Esophagus squamous epithelium (tissue), 5 donors: Measurements from ENCODE around the gene ESYT1. TPM values are rescaled to one million over a fixed set of nuclear protein-coding genes. Genes with fewer than 3 reads are reported as not detected.

ENCODE experiments used
- DNase-seq: peaks from one replicate; lab custom pipeline; 2025; lab: John Stamatoyannopoulos, UW
- H3K27ac ChIP-seq, 4 donors: fragments of 200-600 bp; sonication (generic); one replicate each; pipeline ENCODE4 v1.5.1; 2016 to 2019; ENCODE audit warnings: mild to moderate bottlenecking in 1 of 4
- H3K27me3 ChIP-seq, 4 donors: fragments of 200-600 bp; sonication (generic); 1 replicate in 3 of 4; 2 replicates in 1 of 4; pipeline versions ENCODE4 v1.5.1 to v1.6.0; 2017 to 2021; ENCODE audit warnings: antibody characterized with exemption in 1 of 4
- H3K36me3 ChIP-seq, 3 donors: fragments of 200-600 bp; sonication (generic); one replicate each; pipeline ENCODE4 v1.5.1; 2016 to 2019
- H3K4me1 ChIP-seq, 3 donors: fragments of 200-600 bp; sonication (generic); one replicate each; pipeline ENCODE4 v1.5.1; 2017 to 2019
- H3K4me3 ChIP-seq, 4 donors: fragments of 200-600 bp; sonication (generic); 1 replicate in 3 of 4; 2 replicates in 1 of 4; pipeline ENCODE4 v1.5.1; 2016 to 2019; ENCODE audit warnings: mild to moderate bottlenecking in 2 of 4, moderate library complexity in 1 of 4
- H3K9me3 ChIP-seq, 3 donors: fragments of 200-600 bp; sonication (generic); one replicate each; pipeline ENCODE4 v1.5.1; 2016 to 2019
- POLR2A ChIP-seq, 4 donors: fragments of 450-650 bp; IDR thresholded peaks; one replicate each; pipeline ENCODE4 v1.6.1; 2017; ENCODE audit warnings: antibody characterized with exemption in 4 of 4, mild to moderate bottlenecking in 4 of 4, moderate library complexity in 3 of 4
- WGBS, 2 donors: methylation state at CpG; one replicate each; pipeline ENCODE4 v1.1.5; 2018; 5-methylcytosine and 5-hydroxymethylcytosine counted together
- intact Hi-C: fragments of 100-400 bp; cut with DNase I; formaldehyde crosslinking; loops from one replicate; pipeline ENCODE4 v1.15.0; 2022
- total RNA-seq, 4 donors: library from RNA; depleted of rRNA; stranded (reverse); fragments of >200 nt; gene quantifications; one replicate each; pipeline ENCODE4 v1.1.0, GENCODE V29; 2016
- TF ChIP-seq, protein P1 (sequence below), 6 experiments: fragments of 450-650 bp in 4 of 6; fragments of 200-600 bp in 2 of 6; sonication (generic) in 2 of 6; IDR thresholded peaks; one replicate each; pipeline ENCODE4 v1.5.1; 2016 to 2019; ENCODE audit warnings: antibody characterized with exemption in 6 of 6, mild to moderate bottlenecking in 4 of 6, moderate library complexity in 4 of 6
- donor health status: DM: yes; HTN: yes; CAD: no.

ESYT1 gene
- total RNA-seq, 4 donors from 2014 or later = 42.6 to 70.8 (median 62.5) TPM

DNA sequence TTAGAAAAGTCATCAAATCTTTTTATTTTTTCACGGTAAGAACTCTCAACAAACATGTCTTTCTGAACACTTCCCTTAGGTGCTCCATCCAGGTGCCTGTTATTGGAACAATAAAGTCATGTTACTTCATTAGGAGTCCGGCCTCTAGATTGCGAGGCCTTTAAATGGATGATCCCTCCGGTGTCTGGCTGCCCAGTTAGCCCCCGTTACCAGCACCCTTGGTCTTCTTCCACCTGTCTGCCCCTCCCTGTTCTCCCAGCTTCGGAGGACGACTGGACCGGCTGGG, 24.3 kb upstream of the ESYT1 start:
- Histone ChIP-seq H3K9me3 (no peaks in the 10 kb centered on the region), H3K4me1 (peaks cover 10 to 61% (median 25%) of the 10 kb centered on the region in 3 donors), H3K27me3 (no peaks in the 10 kb centered on the region), H3K36me3 (peaks cover 0 to 66% (median 17%) of the 10 kb centered on the region in 3 donors), H3K27ac (peak overlapping the region; percentile 90 to 95 (median 94)), H3K4me3 (peak overlapping the region; percentile 85 to 97 (median 89))
- intact Hi-C loops = loop anchor here (10.0 kb wide), 1 partner anchor 59 kb away; the partner anchor contains the start of gene RPS26
- TF ChIP-seq, protein P1, sequence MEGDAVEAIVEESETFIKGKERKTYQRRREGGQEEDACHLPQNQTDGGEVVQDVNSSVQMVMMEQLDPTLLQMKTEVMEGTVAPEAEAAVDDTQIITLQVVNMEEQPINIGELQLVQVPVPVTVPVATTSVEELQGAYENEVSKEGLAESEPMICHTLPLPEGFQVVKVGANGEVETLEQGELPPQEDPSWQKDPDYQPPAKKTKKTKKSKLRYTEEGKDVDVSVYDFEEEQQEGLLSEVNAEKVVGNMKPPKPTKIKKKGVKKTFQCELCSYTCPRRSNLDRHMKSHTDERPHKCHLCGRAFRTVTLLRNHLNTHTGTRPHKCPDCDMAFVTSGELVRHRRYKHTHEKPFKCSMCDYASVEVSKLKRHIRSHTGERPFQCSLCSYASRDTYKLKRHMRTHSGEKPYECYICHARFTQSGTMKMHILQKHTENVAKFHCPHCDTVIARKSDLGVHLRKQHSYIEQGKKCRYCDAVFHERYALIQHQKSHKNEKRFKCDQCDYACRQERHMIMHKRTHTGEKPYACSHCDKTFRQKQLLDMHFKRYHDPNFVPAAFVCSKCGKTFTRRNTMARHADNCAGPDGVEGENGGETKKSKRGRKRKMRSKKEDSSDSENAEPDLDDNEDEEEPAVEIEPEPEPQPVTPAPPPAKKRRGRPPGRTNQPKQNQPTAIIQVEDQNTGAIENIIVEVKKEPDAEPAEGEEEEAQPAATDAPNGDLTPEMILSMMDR (IDR thresholded peaks at IDR 0.05) = no peak
- TF ChIP-seq POLR2A (IDR thresholded peaks at IDR 0.05) = no peak
- DNase-seq = no peak
- WGBS, 2 donors = 1 to 2% methylated on average over 8 of the region's 8 CpGs

DNA sequence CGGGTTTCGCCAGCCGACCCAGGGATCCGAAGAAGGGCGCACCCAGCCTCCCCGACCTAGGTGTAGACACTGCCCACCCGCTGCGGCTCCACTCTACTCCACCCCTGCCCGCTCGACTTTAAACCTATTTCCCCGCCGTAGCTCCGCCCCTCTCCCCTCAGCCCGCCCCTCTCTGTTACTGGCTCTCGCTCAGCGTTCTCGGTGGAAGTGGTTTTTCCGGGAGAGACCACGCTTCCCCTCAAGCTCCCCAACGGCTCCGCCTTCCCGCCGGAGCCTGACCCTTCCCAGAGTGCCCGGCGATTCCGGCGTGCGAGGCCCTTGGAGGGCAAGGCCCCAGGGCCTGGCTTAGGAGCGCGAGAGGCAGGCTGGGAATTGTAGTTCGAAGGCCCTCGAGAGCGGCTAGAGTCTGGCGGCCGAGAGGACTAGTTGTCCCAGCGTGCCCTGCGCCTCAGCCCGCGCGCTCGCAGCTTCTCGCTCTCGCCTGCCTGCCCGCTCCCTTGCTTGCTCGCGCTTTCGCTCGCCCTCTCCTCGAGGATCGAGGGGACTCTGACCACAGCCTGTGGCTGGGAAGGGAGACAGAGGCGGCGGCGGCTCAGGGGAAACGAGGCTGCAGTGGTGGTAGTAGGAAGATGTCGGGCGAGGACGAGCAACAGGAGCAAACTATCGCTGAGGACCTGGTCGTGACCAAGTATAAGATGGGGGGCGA, 23.8 kb upstream of the ESYT1 start, which contains the start of gene PA2G4:
Gene PA2G4 (plus strand): TSS at position 451 of the 706 bp plus-strand sequence. CDS start 179 bp downstream, at position 630.
- H3K4me3 ChIP-seq = peak within 1 kb of the TSS; percentile 85 to 97 (median 89)
- H3K9me3 ChIP-seq = no peaks in the 10 kb centered on the region
- DNase-seq = peak; percentile 87
- intact Hi-C loops = loop anchor here (10.0 kb wide), 1 partner anchor 59 kb away; the partner anchor contains the start of gene RPS26
- H3K27ac ChIP-seq = peak within 1 kb of the TSS; percentile 90 to 95 (median 94)
- H3K27me3 ChIP-seq = no peaks in the 10 kb centered on the region
- H3K4me1 ChIP-seq = peaks cover 10 to 61% (median 25%) of the 10 kb centered on the region in 3 donors
- peak in 3 of 4 donors; percentile 63 to 79 (median 73) for TF ChIP-seq POLR2A (IDR thresholded peaks at IDR 0.05)
- TF ChIP-seq, protein P1 (IDR thresholded peaks at IDR 0.05) = peak in 3 of 6 experiments; percentile 11 to 25 (median 12)
- 1 to 2% methylated on average over 8 to 37 of the region's 60 CpGs for WGBS, 2 donors
- peaks cover 3 to 66% (median 22%) of the 10 kb centered on the region in 3 donors for H3K36me3 ChIP-seq

DNA sequence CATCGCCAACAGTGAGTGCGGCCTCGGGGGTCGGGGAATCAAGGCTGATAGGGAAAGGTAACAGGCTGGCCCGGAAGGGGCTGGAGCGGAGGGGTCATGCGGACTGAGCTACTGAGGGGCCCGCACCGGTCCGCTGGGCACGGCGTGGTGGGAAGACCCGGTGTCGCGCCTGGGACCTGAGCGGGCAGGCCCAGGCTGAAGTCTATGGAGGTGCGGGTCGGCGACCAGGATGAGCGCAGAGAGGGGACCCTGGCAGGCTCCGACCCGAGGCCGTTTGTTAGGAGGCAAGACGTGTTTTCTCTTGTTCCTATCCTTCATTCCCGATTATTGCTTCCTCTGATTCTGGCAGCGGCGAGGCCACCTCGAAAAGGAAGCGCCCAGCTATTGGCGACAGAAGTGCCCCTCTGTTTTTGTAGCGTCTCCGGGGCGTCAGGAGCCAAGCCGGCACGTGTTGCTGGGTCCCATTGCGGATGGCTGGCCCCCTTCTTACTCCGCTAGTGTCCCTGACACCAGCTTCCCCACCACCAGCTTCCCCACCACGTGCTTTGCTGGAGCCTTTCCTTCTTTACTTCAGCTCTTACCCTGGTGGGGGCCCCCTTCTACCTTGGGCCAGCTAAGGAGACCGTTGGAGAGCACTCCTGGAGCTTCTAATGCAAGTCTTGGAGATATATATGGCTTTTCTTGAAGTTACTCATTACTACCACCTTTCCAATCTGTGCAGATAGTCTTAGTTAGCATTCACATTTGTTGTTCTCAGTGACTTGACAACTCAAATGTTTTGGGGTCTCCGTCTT, 23.1 kb upstream of the ESYT1 start:
- Histone ChIP-seq H3K27ac (peak overlapping the region; percentile 90 to 95 (median 94)), H3K36me3 (peaks cover 10 to 66% (median 27%) of the 10 kb centered on the region in 3 donors), H3K4me3 (peak overlapping the region; percentile 85 to 97 (median 89)), H3K27me3 (no peaks in the 10 kb centered on the region), H3K4me1 (peaks cover 10 to 61% (median 25%) of the 10 kb centered on the region in 3 donors), H3K9me3 (no peaks in the 10 kb centered on the region)
- intact Hi-C loops = loop anchor here (10.0 kb wide), 1 partner anchor 60 kb away; the partner anchor contains the start of gene RPS26
- TF ChIP-seq, protein P1 (IDR thresholded peaks at IDR 0.05) = no peak
- no peak for TF ChIP-seq POLR2A (IDR thresholded peaks at IDR 0.05)
- 0 to 2% methylated on average over 37 to 40 of the region's 40 CpGs for WGBS, 2 donors
- no peak for DNase-seq

DNA sequence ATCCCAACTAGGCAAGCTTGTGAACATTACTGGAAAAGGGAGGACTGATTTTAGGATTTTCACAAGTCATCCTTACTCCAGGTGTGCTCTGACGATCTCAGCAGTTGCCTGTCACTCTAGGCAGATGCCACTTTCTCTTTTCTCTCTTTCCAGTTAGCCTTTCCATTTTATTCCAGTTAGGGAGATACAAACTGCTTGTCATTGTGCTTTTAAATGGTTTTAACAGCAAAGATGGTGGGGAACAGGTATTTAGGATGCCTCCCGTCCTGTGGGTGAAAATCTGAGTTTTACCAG, 22.5 kb upstream of the ESYT1 start:
- Histone ChIP-seq H3K9me3 (no peaks in the 10 kb centered on the region), H3K27me3 (no peaks in the 10 kb centered on the region), H3K36me3 (peaks cover 10 to 66% (median 29%) of the 10 kb centered on the region in 3 donors), H3K4me1 (peaks cover 10 to 66% (median 25%) of the 10 kb centered on the region in 3 donors), H3K4me3 (peak overlapping the region; percentile 85 to 97 (median 89)), H3K27ac (peak overlapping the region in 3 of 4 donors; percentile 90 to 95 (median 94))
- intact Hi-C loops = loop anchor here (10.0 kb wide), 1 partner anchor 61 kb away; the partner anchor contains the start of gene RPS26
- 13 to 16% methylated on average over 2 of the region's 2 CpGs for WGBS, 2 donors
- no peak for DNase-seq
- TF ChIP-seq POLR2A (IDR thresholded peaks at IDR 0.05) = no peak
- TF ChIP-seq, protein P1 (IDR thresholded peaks at IDR 0.05) = no peak
